HG03378 (cell line): Measurements from ENCODE around the gene TCF4.

Experiments used
- ATAC-seq: cut with Tn5 transposase; IDR thresholded peaks from one replicate; pipeline ENCODE4 v1.9.1; 2021; ENCODE audit warnings: mild to moderate bottlenecking, moderate library complexity; ENCODE audit not compliant: unreplicated experiment

The TCF4 gene

GRCh38 chr18:55331301-55331700 lies 256.7 kb downstream of the TCF4 start:
- no peak for ATAC-seq

GRCh38 chr18:55328301-55328700 lies 259.7 kb downstream of the TCF4 start:
- ATAC-seq, result no peak

- ATAC-seq, result no peak
These were observed 260.5 kb downstream of the TCF4 start for GRCh38 chr18:55327454-55327853.

GRCh38 chr18:55326134-55326533 lies 261.9 kb downstream of the TCF4 start:
- ATAC-seq, result no peak

- ATAC-seq, result no peak
These were observed 263.8 kb downstream of the TCF4 start for GRCh38 chr18:55324166-55324565.

- ATAC-seq, result no peak
These were observed 264.7 kb downstream of the TCF4 start for GRCh38 chr18:55323051-55323994.

GRCh38 chr18:55322178-55322735 lies 265.7 kb downstream of the TCF4 start:
- ATAC-seq, result peak; percentile 57

- ATAC-seq, result peak; percentile 52
These were observed 266.5 kb downstream of the TCF4 start for GRCh38 chr18:55321265-55322177.

- no peak for ATAC-seq
These were observed 267.3 kb downstream of the TCF4 start for GRCh38 chr18:55320424-55321264.

GRCh38 chr18:55319459-55320193 lies 268.4 kb downstream of the TCF4 start:
- ATAC-seq, result no peak

- ATAC-seq, result no peak
These were observed 269.0 kb downstream of the TCF4 start for GRCh38 chr18:55318951-55319441.

DNA sequence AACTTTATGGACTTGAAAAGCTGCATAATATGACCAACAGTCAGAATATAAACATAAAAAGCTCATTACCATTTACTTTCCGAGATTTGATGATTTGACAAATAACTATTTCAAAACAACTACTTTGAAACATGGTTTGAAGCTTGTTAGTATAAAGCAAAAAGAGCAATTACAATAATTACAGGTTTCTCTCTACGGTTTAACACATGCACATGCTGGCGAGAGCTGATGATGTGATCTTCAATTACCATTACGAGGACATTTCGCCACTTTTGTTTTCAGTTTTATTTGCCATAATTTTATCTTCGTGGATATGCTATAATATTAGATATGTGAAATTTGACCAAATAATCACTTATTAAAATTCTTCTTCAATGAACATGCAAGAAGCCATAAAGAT lies 270.1 kb downstream of the TCF4 start:
- no peak for ATAC-seq

DNA sequence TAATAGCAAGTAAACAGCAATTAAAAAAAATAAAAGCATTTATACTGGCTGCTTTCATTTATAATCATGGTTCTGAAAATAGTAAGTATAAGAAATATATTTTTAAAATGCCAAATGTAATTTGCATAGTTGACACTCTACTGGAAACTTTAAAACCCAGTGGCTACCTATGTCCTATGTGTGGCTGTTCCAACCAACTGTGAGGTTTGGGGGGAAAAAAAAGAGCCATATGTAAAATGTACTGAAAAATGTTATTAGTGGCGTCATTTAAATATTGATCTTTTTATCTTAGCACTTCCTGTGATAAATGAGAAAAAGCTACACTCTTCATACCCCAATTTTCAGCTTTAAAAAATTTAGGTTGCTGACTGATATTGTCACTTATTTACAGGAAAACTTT lies 270.7 kb downstream of the TCF4 start:
- ATAC-seq, result no peak

- no peak for ATAC-seq
These were observed 271.4 kb downstream of the TCF4 start for GRCh38 chr18:55316486-55317184.

GRCh38 chr18:55314615-55315237 lies 273.3 kb downstream of the TCF4 start:
- ATAC-seq, result no peak

- no peak for ATAC-seq
These were observed 274.0 kb downstream of the TCF4 start for GRCh38 chr18:55314031-55314430.

GRCh38 chr18:55310863-55311262 lies 277.1 kb downstream of the TCF4 start:
- no peak for ATAC-seq

- ATAC-seq, result no peak
These were observed 277.8 kb downstream of the TCF4 start for GRCh38 chr18:55310044-55310676.
